ENCODE results near the gene PLCXD3. TPM values are rescaled to one million over a fixed set of nuclear protein-coding genes. Genes with fewer than 3 reads are reported as not detected.
A peak's percentile ranks its signal among the peaks of the same experiment; 100 is the strongest.

PLCXD3 gene
- total and polyA plus RNA-seq, 7 donors, result 0.23 to 2.9 (median 1.6) TPM

DNA sequence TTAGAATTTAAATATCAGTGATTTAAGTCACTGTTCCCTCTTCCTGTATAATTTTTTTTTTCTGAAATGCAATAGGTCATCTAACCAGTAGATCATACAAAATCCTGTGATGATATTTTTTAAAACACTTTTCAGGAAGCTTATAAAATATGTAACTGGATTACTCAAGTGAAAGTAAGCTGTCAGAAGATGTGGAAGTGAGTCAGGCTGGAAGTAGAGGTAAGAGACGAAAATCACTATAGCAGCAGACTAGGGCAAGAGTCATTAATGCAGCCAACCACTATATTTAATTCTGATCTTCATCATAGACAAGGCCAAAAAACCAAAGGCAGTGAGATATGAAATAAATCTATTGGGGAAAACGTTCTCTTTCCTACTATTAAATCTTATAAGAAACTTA, 231.4 kb downstream of the PLCXD3 start:
- Histone ChIP-seq H3K36me3 (no peaks in the 10 kb centered on the region), H3K27me3 (no peaks in the 10 kb centered on the region), H3K9me3 (no peaks in the 10 kb centered on the region), H3K4me1 (no peaks in the 10 kb centered on the region), H3K27ac (no peak overlapping the region), H3K4me3 (no peak overlapping the region)
- TF ChIP-seq POLR2AphosphoS5 (IDR thresholded peaks at IDR 0.05) (no peak), EP300 (IDR thresholded peaks at IDR 0.05) (no peak), CTCF (IDR thresholded peaks at IDR 0.05) (no peak), POLR2A (IDR thresholded peaks at IDR 0.05) (no peak)
- 55 to 85% methylated on average over 2 of the region's 2 CpGs for WGBS, 2 donors
- intact Hi-C loops (cut with DNase I), result no loop called here
- no peak for DNase-seq

GRCh38 chr5:41277476-41278245, 232.7 kb downstream of the PLCXD3 start:
- no peaks in the 10 kb centered on the region for H3K36me3 ChIP-seq
- intact Hi-C loops (cut with DNase I), result no loop called here
- no peak for DNase-seq
- no peak overlapping the region for H3K4me3 ChIP-seq
- H3K27ac ChIP-seq, result no peak overlapping the region
- H3K27me3 ChIP-seq, result no peaks in the 10 kb centered on the region
- H3K9me3 ChIP-seq, result no peaks in the 10 kb centered on the region
- TF ChIP-seq POLR2AphosphoS5 (IDR thresholded peaks at IDR 0.05) (no peak), CTCF (IDR thresholded peaks at IDR 0.05) (no peak), POLR2A (IDR thresholded peaks at IDR 0.05) (no peak)
- 68 to 87% methylated on average over 4 of the region's 4 CpGs for WGBS, 2 donors
- no peaks in the 10 kb centered on the region for H3K4me1 ChIP-seq

- Histone ChIP-seq H3K36me3 (no peaks in the 10 kb centered on the region), H3K27ac (no peak overlapping the region), H3K4me3 (no peak overlapping the region), H3K27me3 (no peaks in the 10 kb centered on the region), H3K4me1 (no peaks in the 10 kb centered on the region), H3K9me3 (no peaks in the 10 kb centered on the region)
- no peak for TF ChIP-seq EP300 (IDR thresholded peaks at IDR 0.05)
- no peak for TF ChIP-seq CTCF (IDR thresholded peaks at IDR 0.05)
- TF ChIP-seq POLR2AphosphoS5 (IDR thresholded peaks at IDR 0.05), result no peak
- TF ChIP-seq POLR2A (IDR thresholded peaks at IDR 0.05), result no peak
- intact Hi-C loops (cut with DNase I), result no loop called here
- WGBS, 2 donors, result 85 to 92% methylated on average over 8 of the region's 8 CpGs
- DNase-seq, result no peak
Measured at GRCh38 chr5:41275813-41276512, 234.4 kb downstream of the PLCXD3 start.

- intact Hi-C loops (cut with DNase I), result loop anchor here (2.0 kb wide), 1 partner anchor 572 kb away; no protein-coding TSS in a partner anchor
- 47% methylated on average over 2 of the region's 2 CpGs for WGBS, 2 donors
- Histone ChIP-seq H3K4me1 (no peaks in the 10 kb centered on the region), H3K4me3 (no peak overlapping the region), H3K27me3 (no peaks in the 10 kb centered on the region), H3K36me3 (no peaks in the 10 kb centered on the region), H3K9me3 (no peaks in the 10 kb centered on the region), H3K27ac (no peak overlapping the region)
- TF ChIP-seq CTCF (IDR thresholded peaks at IDR 0.05) (peak in 3 of 4 experiments; percentile 46 to 66 (median 49)), POLR2AphosphoS5 (IDR thresholded peaks at IDR 0.05) (no peak)
- DNase-seq, result peak; percentile 71
Measured at GRCh38 chr5:41270423-41271251, 239.8 kb downstream of the PLCXD3 start.
